Measurements from ENCODE around the gene PRRT1.

PRRT1 gene

DNA sequence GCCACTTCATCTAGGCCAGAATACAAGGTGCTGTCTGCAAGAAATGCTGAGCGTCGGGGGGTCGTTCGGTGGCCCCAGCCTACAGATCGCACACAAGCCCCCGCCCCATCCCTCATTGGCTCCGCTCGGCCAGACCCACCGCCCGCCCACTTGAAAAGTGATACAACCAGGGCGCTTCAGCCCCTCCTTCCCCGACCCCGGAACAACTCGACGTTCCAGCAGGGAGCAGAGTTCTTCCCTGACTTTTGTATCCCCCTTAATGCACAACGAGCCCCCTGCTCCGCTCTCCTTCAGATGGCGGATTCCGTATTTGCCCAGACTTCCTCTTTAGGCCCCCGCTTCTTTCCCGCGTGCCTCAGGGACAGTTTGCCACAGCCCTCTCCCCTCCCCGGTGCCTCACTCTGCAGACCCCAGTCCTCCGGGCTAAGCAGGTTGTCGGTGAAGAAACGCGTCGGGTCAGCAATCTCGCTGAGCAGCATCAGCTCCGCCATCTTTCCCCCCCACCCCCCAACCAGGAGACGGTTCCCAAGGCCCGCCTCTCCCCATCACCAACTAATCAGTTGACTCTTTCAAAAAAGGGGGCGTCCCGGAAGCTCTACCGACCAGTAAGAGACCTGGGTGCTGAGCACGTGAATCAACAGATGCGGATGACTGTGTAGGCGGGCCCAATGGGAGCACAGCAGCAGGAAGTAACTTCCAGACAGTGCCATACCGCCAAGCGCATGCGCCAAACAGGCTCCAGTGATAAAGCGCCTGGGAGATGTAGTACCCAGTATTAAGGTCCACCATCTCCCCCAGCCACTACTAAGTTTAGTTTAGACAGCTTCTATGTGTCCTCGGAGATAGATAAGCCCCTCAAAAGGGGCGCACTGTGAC is 23.8 kb downstream of the PRRT1 start, which contains the start of gene ATF6B:
ATF6B (minus strand) TSS at position 530 of the 876 bp plus-strand sequence; CDS start at position 491, 39 bp downstream.
- H3K4me3 ChIP-seq (ENCODE audit: low read depth, low read length), result peak within 1 kb of the TSS; percentile 92

DNA sequence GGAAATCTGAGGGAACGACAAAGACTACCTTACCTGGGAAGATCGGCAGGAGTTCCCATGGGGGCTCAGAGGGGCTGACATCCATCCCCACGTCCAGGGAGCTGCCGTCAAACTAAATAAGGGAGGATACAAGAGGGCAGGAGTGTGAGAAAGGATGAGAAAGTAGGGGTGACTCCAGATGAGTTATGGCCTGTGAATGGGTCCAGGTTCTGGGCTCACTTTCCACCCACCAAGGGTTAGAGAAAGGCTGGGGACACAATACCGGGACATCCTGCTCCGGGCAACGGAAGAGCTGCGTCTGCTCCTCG is 24.4 kb downstream of the PRRT1 start:
- peak overlapping the region; percentile 92 for H3K4me3 ChIP-seq (ENCODE audit: low read depth, low read length)

- peak overlapping the region; percentile 92 for H3K4me3 ChIP-seq (ENCODE audit: low read depth, low read length)
These were observed 24.9 kb downstream of the PRRT1 start for GRCh38 chr6:32126880-32127279.

GRCh38 chr6:32123681-32124080 is 28.1 kb downstream of the PRRT1 start:
- no peak overlapping the region for H3K4me3 ChIP-seq (ENCODE audit: low read depth, low read length)

DNA sequence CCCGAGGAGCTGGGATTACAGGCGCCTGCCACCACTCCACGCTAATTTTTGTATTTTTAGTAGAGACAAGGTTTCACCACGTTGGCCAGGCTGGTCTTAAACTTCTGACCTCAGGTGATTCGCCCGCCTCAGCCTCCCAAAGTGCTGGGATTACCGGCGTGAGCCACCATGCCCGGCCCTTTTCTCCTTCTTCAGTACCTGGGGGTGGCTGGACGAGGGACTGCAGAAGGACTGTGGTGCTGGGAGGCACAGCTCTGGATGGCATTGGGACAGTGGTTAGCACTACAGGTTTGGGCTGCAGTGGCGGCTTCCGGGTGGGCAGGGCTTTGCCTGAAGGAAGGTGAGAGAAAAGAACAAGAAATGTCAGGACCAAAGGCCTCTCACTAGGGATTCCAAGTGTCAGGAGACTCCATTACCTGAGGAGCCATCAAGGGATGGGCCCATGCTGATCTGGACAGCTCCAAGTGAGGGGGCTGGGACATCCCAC is 31.1 kb downstream of the PRRT1 start:
- no peak overlapping the region for H3K4me3 ChIP-seq (ENCODE audit: low read depth, low read length)

- no peak overlapping the region for H3K4me3 ChIP-seq (ENCODE audit: low read depth, low read length)
These were observed 32.7 kb downstream of the PRRT1 start for GRCh38 chr6:32118782-32119628.

- H3K4me3 ChIP-seq (ENCODE audit: low read depth, low read length), result no peak overlapping the region
These were observed 34.3 kb downstream of the PRRT1 start for GRCh38 chr6:32117461-32117860.

- H3K4me3 ChIP-seq (ENCODE audit: low read depth, low read length), result no peak overlapping the region
These were observed 35.1 kb downstream of the PRRT1 start for GRCh38 chr6:32116674-32117073.

GRCh38 chr6:32115623-32116022 is 36.1 kb downstream of the PRRT1 start:
- H3K4me3 ChIP-seq (ENCODE audit: low read depth, low read length), result no peak overlapping the region

GRCh38 chr6:32114796-32115195 is 36.9 kb downstream of the PRRT1 start:
- no peak overlapping the region for H3K4me3 ChIP-seq (ENCODE audit: low read depth, low read length)

DNA sequence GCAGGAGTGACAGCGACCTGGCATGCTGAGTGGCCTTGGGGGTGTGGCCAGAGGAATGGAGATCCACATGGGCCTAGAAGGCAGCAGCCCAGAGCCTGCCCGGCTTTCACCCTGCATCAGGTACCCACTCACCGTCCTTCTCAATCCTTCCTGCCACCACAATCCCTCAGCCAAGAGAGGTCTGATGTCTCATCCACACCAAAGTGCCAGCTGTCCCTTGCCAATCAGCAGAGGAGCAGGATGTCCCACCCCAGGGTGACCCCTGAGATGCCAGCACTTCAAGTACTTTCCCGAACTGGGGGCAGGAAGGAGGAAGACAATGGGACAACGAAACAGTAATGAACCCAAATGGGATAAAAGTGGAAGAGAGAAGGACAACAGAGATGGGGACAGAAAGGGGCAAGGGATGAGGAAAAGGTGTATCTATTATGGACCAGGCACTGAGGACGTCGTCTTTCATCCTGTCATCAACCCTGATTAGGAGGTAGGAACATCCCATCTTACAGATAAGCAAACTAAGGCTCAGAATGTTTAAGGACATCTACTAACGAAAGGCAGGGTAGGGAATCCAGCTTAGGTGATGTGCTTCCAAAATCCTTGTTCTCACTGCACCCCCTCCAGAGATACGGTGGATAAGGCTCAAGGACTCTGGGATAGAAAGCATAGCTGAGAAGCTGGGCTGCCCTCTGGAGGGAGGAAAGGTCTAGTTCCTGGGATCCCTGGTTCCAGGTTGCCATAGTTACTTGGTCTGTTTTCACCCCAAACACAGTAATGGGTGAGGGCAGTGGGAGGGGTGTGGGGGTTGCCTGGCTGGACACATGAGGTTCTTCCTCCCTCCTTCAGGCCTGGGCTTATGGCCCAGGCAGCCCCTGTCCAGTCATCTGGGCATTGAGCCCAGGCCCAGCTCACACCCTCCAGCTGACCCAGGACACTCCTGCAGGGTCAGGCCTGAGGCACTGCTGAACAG is 38.1 kb downstream of the PRRT1 start:
- H3K4me3 ChIP-seq (ENCODE audit: low read depth, low read length), result no peak overlapping the region

GRCh38 chr6:32112431-32112980 is 39.2 kb downstream of the PRRT1 start:
- H3K4me3 ChIP-seq (ENCODE audit: low read depth, low read length), result no peak overlapping the region

DNA sequence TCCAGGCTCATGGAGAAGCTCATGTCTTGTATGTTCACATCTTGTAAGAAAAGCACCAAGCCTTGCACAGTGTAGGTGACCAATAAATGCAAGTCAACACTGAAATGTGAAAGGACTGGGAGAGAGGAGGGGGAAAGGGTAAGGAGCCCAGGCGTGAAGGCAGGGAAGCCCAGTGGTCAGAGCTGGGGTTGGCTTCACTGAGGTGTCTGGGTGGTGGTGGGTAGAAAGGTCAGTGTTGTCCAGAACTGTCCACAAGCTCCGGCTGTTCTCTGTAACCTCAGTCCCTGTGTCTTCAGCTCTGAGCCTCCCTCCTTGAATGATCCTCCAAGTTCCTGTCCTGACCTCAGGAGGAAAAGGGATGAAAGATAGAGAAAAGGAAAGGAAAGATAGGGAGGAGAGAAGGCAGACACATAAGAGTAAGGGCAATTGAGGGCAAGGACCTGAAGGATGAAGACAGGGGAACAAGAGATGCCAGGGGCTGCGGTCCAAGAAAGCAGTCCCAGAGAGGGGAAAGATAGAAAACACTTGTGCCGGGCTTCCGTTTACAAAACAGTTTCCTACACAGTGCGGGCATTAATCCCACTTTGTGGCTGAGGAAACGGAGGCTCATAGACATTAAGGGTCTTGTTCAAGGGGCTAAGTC is 40.2 kb downstream of the PRRT1 start:
- H3K4me3 ChIP-seq (ENCODE audit: low read depth, low read length), result no peak overlapping the region

DNA sequence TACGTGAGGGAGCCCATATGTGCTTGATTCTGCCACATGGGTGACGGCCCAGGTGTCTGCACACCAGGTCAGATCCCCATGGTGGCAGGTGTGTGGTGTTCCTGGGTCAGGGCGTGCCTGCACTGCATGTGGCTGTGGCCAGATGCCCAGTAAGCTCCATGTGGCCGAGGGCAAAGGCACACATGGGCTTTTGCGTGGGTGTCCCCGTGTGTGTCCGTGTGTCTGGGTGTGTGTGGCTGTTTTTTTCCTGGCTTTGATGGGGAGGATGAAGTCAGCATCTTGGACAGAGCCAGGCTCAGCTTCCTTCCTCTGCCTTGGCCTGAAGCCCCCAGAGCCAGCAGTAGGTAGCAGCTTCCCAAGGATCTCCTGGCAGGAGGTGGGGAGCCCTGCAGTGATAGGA is 41.1 kb downstream of the PRRT1 start:
- no peak overlapping the region for H3K4me3 ChIP-seq (ENCODE audit: low read depth, low read length)

- H3K4me3 ChIP-seq (ENCODE audit: low read depth, low read length), result no peak overlapping the region
These were observed 42.0 kb downstream of the PRRT1 start for GRCh38 chr6:32109765-32110160.

DNA sequence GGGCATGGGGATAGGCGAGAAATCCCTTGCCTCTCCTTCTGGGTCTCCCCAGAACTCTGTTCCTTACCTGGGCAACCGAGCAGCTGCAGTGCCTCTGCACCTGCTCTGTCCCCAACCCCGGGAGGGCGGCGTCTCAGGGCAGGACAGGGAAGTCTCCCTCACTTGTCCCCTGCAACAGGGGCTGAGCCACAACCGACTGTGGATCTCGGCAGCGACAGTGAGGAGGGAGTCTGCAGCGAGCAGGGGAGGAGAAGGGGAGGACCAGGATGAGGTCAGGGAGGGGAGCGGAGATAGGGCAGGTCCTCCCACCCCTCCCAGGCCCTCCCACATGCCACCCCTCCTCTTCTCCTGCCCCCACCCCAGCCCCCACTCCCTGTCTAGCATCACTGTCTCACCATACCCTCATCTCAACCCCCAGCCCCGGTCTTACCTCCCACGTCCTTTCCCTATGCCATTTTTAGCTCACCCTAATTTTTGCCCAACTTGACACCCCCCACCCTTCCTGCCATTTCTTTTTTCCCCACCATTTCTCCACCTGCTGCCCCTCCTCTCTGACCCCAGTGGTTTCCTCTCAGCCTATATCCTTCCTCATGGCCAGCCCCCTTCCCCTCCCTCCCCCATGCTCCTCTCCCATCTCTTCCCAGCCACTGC is 42.5 kb downstream of the PRRT1 start, which contains the start of gene TNXB:
TNXB (minus strand) TSS at position 225 of the 651 bp plus-strand sequence. CDS start 11,140 bp downstream, outside the sequence.
- no peak within 1 kb of the TSS for H3K4me3 ChIP-seq (ENCODE audit: low read depth, low read length)

GRCh38 chr6:32108727-32109113 is 43.0 kb downstream of the PRRT1 start:
- H3K4me3 ChIP-seq (ENCODE audit: low read depth, low read length), result no peak overlapping the region

DNA sequence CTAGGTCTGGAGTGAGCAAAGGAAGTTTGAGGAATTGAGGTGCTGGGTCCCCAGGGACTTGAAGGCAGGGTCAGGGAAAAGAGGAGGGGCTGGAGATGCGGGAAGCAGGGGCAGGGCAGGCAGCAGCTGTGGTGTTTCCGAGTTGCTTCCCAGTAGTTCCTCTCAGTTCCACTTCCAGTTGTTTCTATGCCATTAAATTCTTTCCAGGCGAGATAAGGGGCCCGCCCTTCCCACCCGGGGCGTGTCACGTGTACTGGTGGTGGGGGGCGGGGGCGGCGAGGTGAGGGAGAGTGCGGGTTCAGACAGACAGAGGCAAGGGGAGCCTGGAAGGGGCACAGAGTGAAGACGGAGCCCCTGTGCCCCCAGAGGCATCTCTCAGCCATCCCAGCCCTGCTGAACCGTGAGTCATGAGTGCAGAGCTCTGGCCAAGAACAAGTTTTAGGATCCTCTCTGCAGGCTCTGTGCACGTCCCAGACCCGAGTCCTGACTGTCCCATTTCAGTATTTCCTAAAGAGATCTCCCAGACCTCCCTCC is 43.6 kb downstream of the PRRT1 start:
- H3K4me3 ChIP-seq (ENCODE audit: low read depth, low read length), result no peak overlapping the region

DNA sequence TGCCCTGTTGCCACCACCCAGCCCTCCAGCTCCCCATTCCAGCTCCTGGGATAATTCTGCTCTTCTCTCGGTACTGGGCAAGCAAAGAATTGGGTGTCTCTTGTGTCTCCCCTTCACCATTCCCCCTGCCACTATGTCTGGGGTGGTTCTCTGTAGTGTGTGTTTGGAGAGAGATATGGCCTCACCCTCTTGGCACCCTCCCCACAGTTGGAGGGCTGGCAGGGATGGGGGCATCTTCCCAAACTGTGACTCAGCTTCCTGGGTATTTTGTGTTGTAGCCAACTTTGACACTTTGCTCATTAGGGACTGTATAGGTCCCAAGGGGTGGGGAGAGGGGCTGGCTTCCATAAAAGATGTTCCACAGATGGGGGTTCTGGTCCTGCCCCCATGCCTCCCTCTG is 44.3 kb downstream of the PRRT1 start:
- no peak overlapping the region for H3K4me3 ChIP-seq (ENCODE audit: low read depth, low read length)

Measured in iPS-11a (cell line).